ENCODE measurements around the gene TRIM63.

TRIM63 gene

GRCh38 chr1:26010825-26011224 lies 56.6 kb downstream of the TRIM63 start:
- TF ChIP-seq CTCF (IDR thresholded peaks at IDR 0.05; ENCODE audit: low read depth, low read length) = no peak
- no peak overlapping the region for H3K4me3 ChIP-seq (ENCODE audit: low read depth, low read length)

DNA sequence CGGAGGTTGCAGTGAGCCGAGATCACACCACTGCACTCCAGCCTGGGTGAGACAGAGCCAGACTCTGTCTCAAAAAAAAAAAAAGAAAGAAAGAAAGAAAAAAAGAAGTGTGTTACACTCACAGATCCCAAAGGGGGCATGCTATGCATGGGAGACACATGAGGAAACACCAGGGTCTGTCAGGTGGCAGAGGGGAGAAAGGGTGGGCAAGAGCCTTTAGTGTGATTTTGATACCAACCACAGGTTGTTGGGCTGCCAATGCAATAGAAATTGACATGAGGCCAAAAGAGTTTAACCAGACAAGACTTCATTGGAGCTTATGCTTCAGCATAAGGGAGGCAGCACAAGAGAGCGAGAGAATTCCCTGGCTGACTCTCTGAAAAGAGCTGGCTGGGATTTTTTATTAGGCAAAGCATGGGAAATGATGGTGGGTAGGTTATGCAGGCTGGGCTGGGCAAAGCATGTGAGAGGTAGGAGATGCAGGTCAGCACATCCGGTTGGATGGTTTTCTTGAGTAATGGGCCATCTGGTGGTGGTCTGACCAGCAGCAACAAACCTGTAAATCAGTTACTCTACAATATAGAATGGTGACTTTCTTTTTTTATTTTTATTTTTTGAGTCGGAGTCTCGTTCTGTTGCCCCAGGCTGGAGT lies 57.5 kb downstream of the TRIM63 start:
- H3K4me3 ChIP-seq (ENCODE audit: low read depth, low read length) = no peak overlapping the region
- TF ChIP-seq CTCF (IDR thresholded peaks at IDR 0.05; ENCODE audit: low read depth, low read length) = no peak

GRCh38 chr1:26006710-26007109 lies 60.7 kb downstream of the TRIM63 start:
- no peak overlapping the region for H3K4me3 ChIP-seq (ENCODE audit: low read depth, low read length)
- no peak for TF ChIP-seq CTCF (IDR thresholded peaks at IDR 0.05; ENCODE audit: low read depth, low read length)

DNA sequence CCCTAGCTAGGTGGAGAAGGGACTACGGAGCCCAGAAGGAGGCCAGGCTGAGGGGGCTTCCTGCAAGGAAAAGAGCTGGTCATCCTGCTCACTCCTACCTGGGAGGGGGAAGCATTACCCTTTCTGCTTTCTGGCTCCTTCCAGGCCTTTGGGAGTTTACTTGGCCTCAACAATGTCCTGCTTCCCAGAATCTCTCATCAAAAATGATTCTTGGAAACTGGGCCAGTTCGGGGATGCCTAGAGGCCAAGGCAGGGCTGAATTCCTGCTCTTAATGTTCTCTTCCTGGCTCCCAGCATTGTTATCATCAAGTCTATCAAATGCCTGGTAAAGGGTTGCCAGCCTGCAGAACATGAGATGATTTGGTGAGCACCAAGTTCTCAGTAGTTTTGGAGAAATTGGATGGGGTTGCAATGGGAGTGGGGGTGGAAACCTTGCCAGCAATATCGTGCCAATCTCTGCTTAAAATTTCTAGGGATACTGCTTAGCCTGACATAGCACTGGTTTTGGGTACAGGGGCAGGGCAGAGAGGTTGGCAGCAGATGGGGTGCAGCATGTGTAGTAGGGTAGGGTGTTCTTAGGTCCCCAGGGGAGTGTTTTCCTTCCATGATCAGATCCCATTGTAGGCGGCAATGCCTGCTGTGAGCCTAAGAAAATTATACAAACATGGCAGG lies 61.9 kb downstream of the TRIM63 start:
- no peak for TF ChIP-seq CTCF (IDR thresholded peaks at IDR 0.05; ENCODE audit: low read depth, low read length)
- no peak overlapping the region for H3K4me3 ChIP-seq (ENCODE audit: low read depth, low read length)

GRCh38 chr1:26003756-26004155 lies 63.7 kb downstream of the TRIM63 start:
- TF ChIP-seq CTCF (IDR thresholded peaks at IDR 0.05; ENCODE audit: low read depth, low read length) = no peak
- H3K4me3 ChIP-seq (ENCODE audit: low read depth, low read length) = no peak overlapping the region

DNA sequence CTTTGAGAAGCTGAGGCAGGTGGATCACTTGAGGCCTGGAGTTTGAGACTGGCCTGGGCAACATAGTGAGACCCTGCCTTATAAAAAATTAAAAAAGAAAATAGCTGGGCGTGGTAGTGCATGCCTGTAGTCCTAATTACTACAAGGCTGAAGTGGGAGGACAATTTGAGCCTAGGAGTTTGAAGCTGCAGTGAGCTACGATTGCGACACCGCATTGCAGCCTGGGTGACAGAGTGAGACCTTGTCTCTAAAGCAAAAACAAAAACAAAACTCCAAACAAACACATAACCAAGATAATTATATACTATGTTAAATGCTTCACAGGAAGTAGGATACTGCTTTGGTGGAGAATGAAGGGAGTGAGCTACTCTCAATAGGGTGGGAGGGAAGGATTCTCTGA lies 64.2 kb downstream of the TRIM63 start:
- no peak overlapping the region for H3K4me3 ChIP-seq (ENCODE audit: low read depth, low read length)
- no peak for TF ChIP-seq CTCF (IDR thresholded peaks at IDR 0.05; ENCODE audit: low read depth, low read length)

Data from WI38 (cell line).